GM23338 (cell line): ENCODE measurements around the gene HOXD9. TPM values are rescaled to one million over a fixed set of nuclear protein-coding genes. Genes with fewer than 3 reads are reported as not detected.

ENCODE experiments used
- ATAC-seq: fragments of 200-7000 bp; cut with Tn5 transposase; 3 replicates; pipeline ENCODE4 v1.9.1; 2020
- DNase-seq: peaks from one replicate; pipeline ENCODE4 v3.0.0-alpha.2; 2015; ENCODE audit warnings: low spot score
- H2AFZ ChIP-seq: fragments of 200-600 bp; sonication (generic); 2 replicates; pipeline ENCODE4 v1.8.0; 2016; ENCODE audit warnings: antibody characterized with exemption, mild to moderate bottlenecking, moderate library complexity
- H3F3A ChIP-seq: fragments of 200-600 bp; sonication (generic); replicated peaks from 2 replicates; pipeline ENCODE4 v1.8.0; 2017; ENCODE audit warnings: antibody characterized with exemption, mixed run types, low read depth
- H3K27ac ChIP-seq: fragments of 200-600 bp; sonication (generic); 2 replicates; pipeline ENCODE4 v1.6.1; 2016; ENCODE audit warnings: low read depth
- H3K27me3 ChIP-seq: fragments of 200-600 bp; sonication (generic); 2 replicates; pipeline ENCODE4 v1.8.0; 2016; ENCODE audit warnings: mild to moderate bottlenecking, mixed run types, moderate library complexity; ENCODE audit not compliant: insufficient read depth
- H3K36me3 ChIP-seq: fragments of 200-600 bp; sonication (generic); 2 replicates; pipeline ENCODE4 v1.8.0; 2016; ENCODE audit warnings: mild to moderate bottlenecking; ENCODE audit not compliant: insufficient read depth
- H3K4me1 ChIP-seq: fragments of 200-600 bp; sonication (generic); 2 replicates; pipeline ENCODE4 v1.8.0; 2016; ENCODE audit warnings: mild to moderate bottlenecking, moderate library complexity; ENCODE audit not compliant: insufficient read depth
- H3K4me2 ChIP-seq: fragments of 200-600 bp; sonication (generic); 2 replicates; pipeline ENCODE4 v1.7.1; 2017; ENCODE audit warnings: mixed run types
- H3K4me3 ChIP-seq: fragments of 200-600 bp; sonication (generic); 2 replicates; pipeline ENCODE4 v1.6.1; 2016; ENCODE audit warnings: mixed run types
- H3K79me2 ChIP-seq: fragments of 200-600 bp; sonication (generic); replicated peaks from 2 replicates; pipeline ENCODE4 v1.8.0; 2017; ENCODE audit warnings: mild to moderate bottlenecking; ENCODE audit not compliant: insufficient read depth
- H3K9me2 ChIP-seq: fragments of 200-600 bp; sonication (generic); 2 replicates; pipeline ENCODE4 v1.8.0; 2017; ENCODE audit not compliant: insufficient read depth
- H4K20me1 ChIP-seq: fragments of 200-600 bp; sonication (generic); replicated peaks from 2 replicates; pipeline ENCODE4 v1.8.0; 2017; ENCODE audit warnings: mild to moderate bottlenecking; ENCODE audit not compliant: insufficient read depth
- H3K27ac Mint-ChIP-seq: 2 replicates; pipeline ENCODE4 v1.8.0; 2020; ENCODE audit warnings: inconsistent platforms, mild to moderate bottlenecking, moderate library complexity, mixed read lengths
- H3K27me3 Mint-ChIP-seq: 3 replicates; pipeline ENCODE4 v1.8.0; 2022; ENCODE audit warnings: low read depth, mild to moderate bottlenecking, moderate library complexity, mixed read lengths, inconsistent platforms; ENCODE audit not compliant: insufficient read depth, poor library complexity
- H3K36me3 Mint-ChIP-seq: 3 replicates; pipeline ENCODE4 v1.8.0; 2021; ENCODE audit warnings: low read depth, mild to moderate bottlenecking, inconsistent platforms, moderate library complexity, mixed read lengths
- H3K4me1 Mint-ChIP-seq: 3 replicates; pipeline ENCODE4 v1.8.0; 2020; ENCODE audit warnings: mild to moderate bottlenecking, inconsistent platforms, mixed read lengths
- H3K4me3 Mint-ChIP-seq: 3 replicates; pipeline ENCODE4 v1.8.0; 2021; ENCODE audit warnings: moderate library complexity, mild to moderate bottlenecking, inconsistent platforms, mixed read lengths
- H3K9me3 Mint-ChIP-seq: 3 replicates; pipeline ENCODE4 v1.8.0; 2020; ENCODE audit warnings: moderate library complexity, mild to moderate bottlenecking, inconsistent platforms, mixed read lengths
- EZH2 ChIP-seq: fragments of 200-600 bp; sonication (generic); IDR thresholded peaks from one replicate; pipeline ENCODE4 v1.8.0; 2017; ENCODE audit warnings: antibody characterized with exemption, mild to moderate bottlenecking, low read depth; ENCODE audit not compliant: unreplicated experiment
- EZH2phosphoT487 ChIP-seq: fragments of 200-600 bp; sonication (generic); IDR thresholded peaks from one replicate; pipeline ENCODE4 v1.8.1; 2018; ENCODE audit warnings: antibody characterized with exemption; ENCODE audit not compliant: unreplicated experiment
- JUNB ChIP-seq: IDR thresholded peaks from one replicate; pipeline ENCODE4 v1.6.1; 2016; ENCODE audit warnings: antibody characterized with exemption; ENCODE audit not compliant: unreplicated experiment
- POLR2AphosphoS5 ChIP-seq: IDR thresholded peaks from 2 replicates; pipeline ENCODE4 v1.6.1; 2016; ENCODE audit warnings: antibody characterized with exemption, low read depth
- ZNF114 ChIP-seq: fragments of 250-450 bp; sonication (Bioruptor Pico); IDR thresholded peaks from 2 replicates; pipeline ENCODE4 v1.5.0; 2020; ENCODE audit warnings: mild to moderate bottlenecking, moderate library complexity
- ZNF462 ChIP-seq: fragments of 250-450 bp; sonication (Bioruptor Pico); IDR thresholded peaks from 2 replicates; pipeline ENCODE4 v1.5.0; 2020; ENCODE audit warnings: mild to moderate bottlenecking, moderate library complexity
- polyA plus RNA-seq: library from polyadenylated mRNA; unstranded; fragments of >200 nt; fragmentation: Nextera tagmentation; extraction: Ambion mirVana; gene quantifications from 2 replicates; pipeline ENCODE4 v1.2.1, GENCODE V29; 2016
- total RNA-seq: library from RNA; depleted of rRNA; stranded (reverse); fragments of >200 nt; shearing (Covaris generic); gene quantifications from 2 replicates; pipeline ENCODE4 v1.2.3, GENCODE V29; 2014

The HOXD9 gene
- total and polyA plus RNA-seq, 2 experiments from 2014 or later = not detected

GRCh38 chr2:176158855-176159662 lies 36.5 kb downstream of the HOXD9 start:
- Histone ChIP-seq H3K4me1 (peaks cover 60% of the 10 kb centered on the region), H3K27me3 (peaks cover 100% of the 10 kb centered on the region), H3K9me2 (no peaks in the 10 kb centered on the region), H3K27ac (no peak overlapping the region), H3K79me2 (no peaks in the 10 kb centered on the region), H3K36me3 (no peaks in the 10 kb centered on the region), H4K20me1 (peaks cover 51% of the 10 kb centered on the region), H3K4me3 (no peak overlapping the region), H3F3A (peaks cover 34% of the 10 kb centered on the region), H3K4me2 (no peak overlapping the region), H2AFZ (no peak overlapping the region)
- Mint-ChIP-seq H3K27ac (no peak overlapping the region), H3K4me1 (peaks cover 42% of the 10 kb centered on the region), H3K36me3 (no peaks in the 10 kb centered on the region), H3K9me3 (peaks cover 6% of the 10 kb centered on the region; the same call in 2 of the 3 replicates), H3K27me3 (peaks cover 99% of the 10 kb centered on the region), H3K4me3 (no peak overlapping the region)
- no peak for TF ChIP-seq POLR2AphosphoS5
- peak; percentile 95 for TF ChIP-seq EZH2
- peak; percentile 32 for TF ChIP-seq EZH2phosphoT487
- ATAC-seq (peak; percentile 5; the same call in 2 of the 3 replicates), DNase-seq (peak; percentile 38)

GRCh38 chr2:176159663-176160250 lies 37.2 kb downstream of the HOXD9 start:
- Histone ChIP-seq H3K36me3 (no peaks in the 10 kb centered on the region), H3K79me2 (no peaks in the 10 kb centered on the region), H3K27me3 (peaks cover 100% of the 10 kb centered on the region), H3K4me1 (peaks cover 58% of the 10 kb centered on the region), H4K20me1 (peaks cover 49% of the 10 kb centered on the region), H3F3A (peaks cover 28% of the 10 kb centered on the region), H2AFZ (peak overlapping the region; percentile 47; the same call in 1 of the 2 replicates), H3K9me2 (no peaks in the 10 kb centered on the region), H3K27ac (no peak overlapping the region), H3K4me3 (peak overlapping the region; percentile 41; the same call in 1 of the 2 replicates), H3K4me2 (peak overlapping the region; percentile 64; the same call in 1 of the 2 replicates)
- TF ChIP-seq POLR2AphosphoS5 (no peak), EZH2 (peak; percentile 90), JUNB (no peak), EZH2phosphoT487 (peak; percentile 96), ZNF462 (no peak), ZNF114 (no peak)
- Mint-ChIP-seq H3K27ac (no peak overlapping the region), H3K27me3 (peaks cover 99% of the 10 kb centered on the region), H3K9me3 (peaks cover 10% of the 10 kb centered on the region; the same call in 2 of the 3 replicates), H3K4me3 (peak overlapping the region; percentile 19; the same call in 2 of the 3 replicates), H3K4me1 (peaks cover 49% of the 10 kb centered on the region), H3K36me3 (no peaks in the 10 kb centered on the region)
- peak; percentile 24 for ATAC-seq
- peak; percentile 53 for DNase-seq
